ENCODE measurements around the gene PIGT.

DNA sequence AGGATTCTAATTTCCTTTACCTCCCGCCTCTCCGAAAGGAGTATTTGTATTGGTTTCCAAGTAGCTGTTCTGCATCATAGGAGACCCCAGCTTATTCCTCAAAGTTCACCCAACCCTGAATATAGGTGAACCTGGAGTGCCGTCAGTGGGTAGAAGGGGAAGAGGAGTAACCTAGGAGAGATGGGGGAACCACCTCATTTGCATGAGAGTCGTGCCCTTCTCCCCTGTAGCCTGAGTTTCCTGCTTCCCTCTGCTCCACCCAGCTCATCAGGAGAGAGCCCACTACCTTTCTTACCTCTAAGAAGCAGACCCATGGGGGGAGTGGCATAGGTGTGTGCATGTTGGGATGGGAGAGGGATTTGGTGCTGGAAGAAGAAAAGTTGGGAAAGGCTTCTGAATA is 36.3 kb downstream of the PIGT start:
- no peak for TF ChIP-seq CTCF (IDR thresholded peaks at IDR 0.05)
- TF ChIP-seq POLR2AphosphoS5 (IDR thresholded peaks at IDR 0.05; ENCODE audit: low read depth, low read length) = no peak
- no peak for TF ChIP-seq REST (IDR thresholded peaks at IDR 0.05; ENCODE audit: insufficient read depth in 1 of 2, low read depth in 2 of 2, low read length in 1 of 2)
